Activated B cell treated with CpG ODN at 0.5 μM for 24 hours (primary cell): Measurements from ENCODE around the gene FSCN2. TPM values are rescaled to one million over a fixed set of nuclear protein-coding genes. Genes with fewer than 3 reads are reported as not detected.

Experiments used
- ATAC-seq: fragments of 200-7000 bp; cut with Tn5 transposase; one replicate; pipeline ENCODE4 v1.10.0; 2021; ENCODE audit warnings: low read depth, mild to moderate bottlenecking, moderate library complexity
- CTCF ChIA-PET: fragments of 350-600 bp; sonication (Branson Sonifier 250); formaldehyde crosslinking; loops from one replicate; lab custom pipeline; 2021; ENCODE audit warnings: antibody characterized with exemption; lab: Charles Lee
- POLR2A ChIA-PET: fragments of 350-600 bp; sonication (Branson Sonifier 250); formaldehyde crosslinking; loops from one replicate; lab custom pipeline; 2021; ENCODE audit warnings: antibody characterized with exemption; lab: Charles Lee
- DNase-seq: peaks from one replicate; pipeline ENCODE4 v3.0.0; 2022
- H3K27ac Mint-ChIP-seq: one replicate; pipeline ENCODE4 v1.8.0; 2020; ENCODE audit warnings: mixed read lengths
- H3K27me3 Mint-ChIP-seq: one replicate; pipeline ENCODE4 v1.8.0; 2021; ENCODE audit warnings: mixed read lengths
- H3K36me3 Mint-ChIP-seq: one replicate; pipeline ENCODE4 v1.8.0; 2021; ENCODE audit warnings: low read depth, mixed read lengths
- H3K4me1 Mint-ChIP-seq: one replicate; pipeline ENCODE4 v1.8.0; 2021; ENCODE audit warnings: mixed read lengths
- H3K4me3 Mint-ChIP-seq: one replicate; pipeline ENCODE4 v1.8.0; 2020; ENCODE audit warnings: mild to moderate bottlenecking, mixed read lengths
- H3K9me3 Mint-ChIP-seq: one replicate; pipeline ENCODE4 v1.8.0; 2020; ENCODE audit warnings: mixed read lengths
- CTCF ChIP-seq: fragments of 200-600 bp; IDR thresholded peaks from one replicate; pipeline ENCODE4 v1.8.0; 2022; ENCODE audit warnings: antibody characterized with exemption, mild to moderate bottlenecking
- intact Hi-C: fragments of 100-400 bp; cut with micrococcal nuclease; formaldehyde crosslinking; loops from one replicate; pipeline ENCODE4 v1.15.1; 2024
- total RNA-seq: library from RNA; stranded (reverse); gene quantifications from 2 replicates; pipeline ENCODE4 v1.2.3, GENCODE V29; 2022

FSCN2 gene
- total RNA-seq, 1 donor from 2014 or later = 5.5 TPM

- POLR2A ChIA-PET = interaction anchor here (8.1 kb wide), 1 partner anchor 36 kb away, joined by 188 read pairs; the partner anchor contains the start of gene ACTG1
- Mint-ChIP-seq H3K27me3 (no peaks in the 10 kb centered on the region), H3K4me1 (peaks cover 41% of the 10 kb centered on the region), H3K27ac (no peak overlapping the region), H3K9me3 (no peaks in the 10 kb centered on the region), H3K4me3 (peak overlapping the region; percentile 53), H3K36me3 (peaks cover 58% of the 10 kb centered on the region)
- ATAC-seq (no peak), DNase-seq (no peak)
- intact Hi-C loops = loop anchor here (5.0 kb wide), 2 partner anchors 253 to 298 kb away; partner anchors contain the start of gene SLC38A10
- CTCF ChIA-PET = no interaction called here
- TF ChIP-seq CTCF = no peak
Observed at GRCh38 chr17:81549826-81550225, 21.6 kb downstream of the FSCN2 start.

GRCh38 chr17:81550285-81550684 is 22.1 kb downstream of the FSCN2 start:
- no peak overlapping the region for H3K27ac Mint-ChIP-seq
- POLR2A ChIA-PET = interaction anchor here (8.1 kb wide), 1 partner anchor 36 kb away, joined by 188 read pairs; the partner anchor contains the start of gene ACTG1

GRCh38 chr17:81550830-81551457 is 22.8 kb downstream of the FSCN2 start:
- intact Hi-C loops = loop anchor here (5.0 kb wide), 2 partner anchors 254 to 299 kb away; partner anchors contain the start of gene SLC38A10
- H3K27me3 Mint-ChIP-seq = no peaks in the 10 kb centered on the region

More at GRCh38 chr17:81550285-81550684, 22.1 kb downstream of the FSCN2 start:
- intact Hi-C loops = loop anchor here (5.0 kb wide), 2 partner anchors 253 to 298 kb away; partner anchors contain the start of gene SLC38A10
- no peak for TF ChIP-seq CTCF
- ATAC-seq (no peak), DNase-seq (no peak)
- Mint-ChIP-seq H3K4me1 (peaks cover 41% of the 10 kb centered on the region), H3K4me3 (peak overlapping the region; percentile 91), H3K36me3 (peaks cover 55% of the 10 kb centered on the region), H3K9me3 (no peaks in the 10 kb centered on the region), H3K27me3 (no peaks in the 10 kb centered on the region)
- CTCF ChIA-PET = interaction anchor here (0.6 to 2.7 kb wide), 2 partner anchors 31 to 1449 kb away, joined by 3 to 7 read pairs; no protein-coding TSS in a partner anchor

GRCh38 chr17:81551458-81552243 is 23.5 kb downstream of the FSCN2 start:
- intact Hi-C loops = loop anchor here (1.0 to 5.0 kb wide), 3 partner anchors 67 to 299 kb away; partner anchors contain the start of gene SLC38A10
- no peak for DNase-seq
- no peaks in the 10 kb centered on the region for H3K27me3 Mint-ChIP-seq
- H3K4me3 Mint-ChIP-seq = peak overlapping the region; percentile 91
- H3K4me1 Mint-ChIP-seq = peaks cover 45% of the 10 kb centered on the region
- no peak for TF ChIP-seq CTCF
- CTCF ChIA-PET = interaction anchor here (0.9 to 2.7 kb wide), 3 partner anchors 33 to 260 kb away, joined by 4 to 7 read pairs (median 4); no protein-coding TSS in a partner anchor
- POLR2A ChIA-PET = interaction anchor here (0.8 to 8.1 kb wide), 14 partner anchors 10 to 320 kb away, joined by 3 to 188 read pairs (median 5); partner anchors contain the start of genes ACTG1, ARHGDIA, NDUFAF8 and SLC38A10
- no peaks in the 10 kb centered on the region for H3K9me3 Mint-ChIP-seq
- ATAC-seq = no peak
- H3K27ac Mint-ChIP-seq = peak overlapping the region; percentile 66
- peaks cover 48% of the 10 kb centered on the region for H3K36me3 Mint-ChIP-seq

More at GRCh38 chr17:81550830-81551457, 22.8 kb downstream of the FSCN2 start:
- CTCF ChIA-PET = interaction anchor here (0.6 to 2.7 kb wide), 2 partner anchors 32 to 1450 kb away, joined by 3 to 7 read pairs; no protein-coding TSS in a partner anchor
- no peak for ATAC-seq
- H3K9me3 Mint-ChIP-seq = no peaks in the 10 kb centered on the region
- H3K27ac Mint-ChIP-seq = peak overlapping the region; percentile 66
- no peak for DNase-seq
- TF ChIP-seq CTCF = no peak
- POLR2A ChIA-PET = interaction anchor here (1.0 to 8.1 kb wide), 4 partner anchors 37 to 255 kb away, joined by 4 to 188 read pairs (median 8); partner anchors contain the start of gene ACTG1
- H3K4me1 Mint-ChIP-seq = peaks cover 43% of the 10 kb centered on the region
- H3K4me3 Mint-ChIP-seq = peak overlapping the region; percentile 91
- peaks cover 51% of the 10 kb centered on the region for H3K36me3 Mint-ChIP-seq
